ENCODE measurements around the gene AVL9.
"Not testable (repeated sequence)": the region's sequence is repeated elsewhere in the genome, so short reads cannot be mapped to it uniquely, and the experiment has no call there.

Gene AVL9

DNA sequence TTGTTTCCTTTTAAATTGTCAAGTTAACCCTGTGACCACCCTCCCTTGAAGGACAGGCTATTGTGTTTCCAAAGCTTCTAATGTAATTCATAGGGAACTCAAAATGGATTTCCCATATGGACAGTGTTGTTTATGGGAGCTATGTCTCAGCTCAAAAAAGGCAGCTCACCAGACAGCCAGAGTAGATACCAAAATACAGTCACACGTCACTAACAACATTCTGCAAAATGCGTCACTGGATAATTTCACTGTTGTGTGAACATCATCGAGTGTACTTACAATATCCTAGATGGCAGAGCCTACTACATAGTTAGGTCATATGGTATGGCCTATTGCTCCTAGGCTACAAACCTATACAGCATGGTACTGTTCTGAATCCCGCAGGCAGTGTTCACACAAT lies 97.4 kb downstream of the AVL9 start:
- no peak for DNase-seq

DNA sequence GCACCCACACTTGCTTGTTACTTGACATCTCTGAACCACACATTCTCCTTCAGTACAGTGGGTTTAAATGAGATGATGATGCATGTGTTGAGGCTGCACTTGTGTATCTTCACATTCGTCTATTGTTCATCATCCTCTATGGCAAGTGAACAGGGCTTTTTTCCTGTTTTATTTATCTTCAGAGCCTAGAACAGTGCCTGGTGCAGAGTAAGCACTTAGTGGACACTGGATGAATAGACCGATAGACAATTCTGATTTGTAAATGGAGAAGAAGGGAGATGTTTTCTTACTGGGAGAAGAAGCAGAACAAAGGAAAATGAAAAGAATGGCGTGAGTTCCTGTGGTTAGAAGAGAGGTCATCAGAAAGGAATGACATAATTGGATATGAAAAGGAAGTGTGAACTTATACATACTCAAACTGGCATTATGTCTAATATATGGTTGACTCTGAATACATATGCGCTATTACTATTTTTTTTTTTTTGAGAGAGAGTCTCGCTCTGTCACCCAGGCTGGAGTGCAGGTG lies 99.7 kb downstream of the AVL9 start:
- no peak for DNase-seq

DNA sequence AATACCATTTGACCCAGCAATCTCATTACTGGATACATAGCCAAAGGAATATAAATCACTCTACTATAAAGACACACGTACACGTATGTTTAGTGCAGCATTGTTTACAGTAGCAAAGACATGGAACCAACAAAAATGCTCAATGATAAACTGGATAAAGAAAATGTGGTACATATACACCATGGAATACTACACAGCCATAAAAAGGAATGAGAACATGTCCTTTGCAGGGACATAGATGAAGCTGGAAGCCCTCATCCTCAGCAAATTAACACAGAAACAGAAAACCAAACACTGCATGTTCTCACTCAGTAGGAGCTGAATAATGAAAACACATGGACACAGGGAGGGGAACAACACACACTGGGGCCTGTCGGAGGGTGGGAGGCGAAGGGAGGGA lies 105.9 kb downstream of the AVL9 start:
- DNase-seq = not testable (repeated sequence)

DNA sequence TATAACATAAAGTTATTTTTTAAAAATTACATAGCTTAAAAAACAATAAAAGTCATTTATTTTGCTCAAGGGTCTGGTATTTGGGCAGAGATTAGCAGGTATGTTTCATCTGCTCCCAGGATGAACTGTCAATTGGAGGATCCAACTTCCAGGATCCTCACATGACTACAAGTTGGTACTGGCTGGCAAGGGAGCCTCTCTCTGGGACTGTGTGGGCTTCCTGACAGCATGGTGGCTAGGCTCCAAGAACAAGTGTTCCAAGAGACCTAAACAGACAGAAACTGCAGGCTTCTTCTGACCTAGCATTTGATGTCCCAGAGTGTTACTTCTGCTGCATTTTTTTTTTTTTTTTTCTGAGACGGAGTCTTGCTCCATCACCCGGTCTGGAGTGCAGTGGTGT lies 107.2 kb downstream of the AVL9 start:
- DNase-seq = no peak

DNA sequence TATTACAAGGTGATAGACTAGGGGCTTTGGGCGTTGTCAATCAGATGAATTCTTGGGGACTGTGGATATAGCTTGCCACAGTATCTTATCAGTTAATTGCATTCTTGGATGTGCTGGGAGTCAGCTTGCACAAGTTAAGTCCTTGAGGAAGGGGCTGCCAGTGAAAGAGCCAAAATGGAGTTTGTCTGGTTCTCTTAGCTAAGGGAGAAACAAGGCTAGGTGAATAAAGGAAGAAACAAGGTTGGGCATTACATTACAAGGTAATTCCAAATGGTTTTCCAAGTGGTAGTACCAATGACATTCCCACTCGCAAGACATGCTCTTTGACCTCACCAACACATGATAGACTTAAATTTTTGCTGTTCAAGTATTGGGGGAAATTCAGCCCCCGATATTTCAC lies 108.2 kb downstream of the AVL9 start:
- not testable (repeated sequence) for DNase-seq

DNA sequence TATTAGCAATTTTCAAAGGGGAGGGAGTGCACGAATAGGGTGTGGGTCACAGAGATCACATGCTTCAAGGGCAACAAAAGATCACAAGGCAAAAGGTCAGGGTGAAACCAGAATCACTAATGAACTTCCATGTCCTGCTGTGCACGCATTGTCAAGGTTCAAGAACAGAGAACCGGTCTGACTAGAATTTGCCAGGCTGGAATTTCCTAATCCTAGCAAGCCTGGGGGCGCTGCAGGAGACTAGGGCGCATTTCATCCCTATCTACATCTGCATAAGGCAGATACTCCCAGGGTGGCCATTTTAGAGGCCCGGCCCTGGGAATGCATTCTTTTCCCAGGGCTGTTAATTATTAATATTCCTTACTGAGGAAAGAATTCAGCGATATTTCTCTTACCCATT lies 108.8 kb downstream of the AVL9 start:
- not testable (repeated sequence) for DNase-seq

DNA sequence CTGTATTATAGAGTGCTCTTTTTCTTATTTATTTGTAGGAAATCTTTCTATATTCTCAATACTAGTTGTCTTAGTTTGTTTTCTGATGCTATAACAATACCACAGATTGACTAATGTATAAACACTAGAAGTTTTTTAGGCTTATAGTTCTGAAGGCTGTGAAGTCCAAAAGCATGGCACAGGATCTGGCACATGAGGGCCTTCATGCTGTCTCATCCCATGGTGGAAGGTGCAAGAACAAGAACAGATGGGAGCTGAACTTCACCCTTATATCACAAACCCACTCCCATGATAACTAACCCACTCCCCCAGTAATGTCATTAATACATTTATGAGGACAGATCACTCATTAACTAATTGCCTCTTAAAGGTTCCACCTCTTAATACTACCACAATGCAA lies 109.7 kb downstream of the AVL9 start:
- no peak for DNase-seq

DNA sequence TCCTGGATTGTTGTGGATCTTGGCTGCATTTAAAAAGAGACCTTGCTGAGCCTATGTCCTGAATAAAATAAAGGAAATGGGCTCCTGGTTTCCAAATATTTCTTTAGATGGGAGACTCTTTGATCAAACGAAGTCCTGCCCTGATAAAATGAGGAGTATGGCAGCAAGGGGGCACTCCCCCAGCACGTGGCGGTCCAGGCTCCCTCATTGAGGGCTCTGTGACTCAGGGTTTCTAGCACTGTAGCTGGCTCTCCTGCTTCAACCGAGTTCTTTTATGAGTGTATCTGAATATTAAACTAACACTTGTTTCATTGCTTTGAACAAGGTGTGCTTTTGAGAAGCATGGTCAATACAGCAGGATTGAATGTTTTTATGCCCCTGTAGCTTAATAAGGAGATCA lies 114.2 kb downstream of the AVL9 start:
- no peak for DNase-seq

DNA sequence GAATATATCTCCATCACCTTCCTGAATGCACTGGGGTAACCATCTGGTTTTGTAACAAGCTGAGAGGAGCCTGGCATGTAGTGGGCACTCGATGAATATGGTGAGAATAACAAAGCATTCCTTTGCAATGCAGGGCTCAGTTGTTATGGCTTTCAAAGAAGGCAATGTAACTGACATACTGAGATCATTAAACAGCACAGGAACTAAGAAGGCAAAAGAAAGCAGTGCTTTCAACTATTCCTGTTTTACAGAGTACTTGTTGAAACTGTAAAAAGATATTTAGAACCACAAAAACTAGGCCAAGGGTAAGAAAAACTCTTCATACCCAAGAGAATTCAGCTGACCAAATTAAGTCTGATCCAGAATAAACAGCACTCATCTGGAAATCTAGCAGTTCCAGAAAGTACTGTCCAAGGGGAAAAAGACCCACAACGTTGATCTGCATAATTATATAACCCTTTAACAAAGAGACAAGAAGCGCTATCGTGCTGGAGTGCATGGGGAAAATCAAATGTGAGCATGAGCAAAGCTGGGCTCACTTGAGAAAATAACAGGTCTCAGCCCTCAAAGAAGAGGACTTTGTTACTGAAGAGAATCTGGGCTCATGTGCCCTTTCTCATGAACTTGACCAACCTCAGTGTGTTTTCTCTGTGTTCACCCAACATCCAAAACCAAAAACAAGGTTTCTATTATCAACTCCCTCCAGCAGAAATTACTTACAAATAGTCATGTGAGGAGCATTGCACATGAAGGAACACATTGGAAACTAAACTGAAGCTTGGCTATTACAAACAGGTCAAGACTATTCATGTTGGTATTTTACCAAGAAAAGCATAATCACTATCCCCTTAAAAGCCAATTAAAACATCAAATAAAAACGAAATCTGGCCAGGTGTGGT lies 116.2 kb downstream of the AVL9 start:
- no peak for DNase-seq

DNA sequence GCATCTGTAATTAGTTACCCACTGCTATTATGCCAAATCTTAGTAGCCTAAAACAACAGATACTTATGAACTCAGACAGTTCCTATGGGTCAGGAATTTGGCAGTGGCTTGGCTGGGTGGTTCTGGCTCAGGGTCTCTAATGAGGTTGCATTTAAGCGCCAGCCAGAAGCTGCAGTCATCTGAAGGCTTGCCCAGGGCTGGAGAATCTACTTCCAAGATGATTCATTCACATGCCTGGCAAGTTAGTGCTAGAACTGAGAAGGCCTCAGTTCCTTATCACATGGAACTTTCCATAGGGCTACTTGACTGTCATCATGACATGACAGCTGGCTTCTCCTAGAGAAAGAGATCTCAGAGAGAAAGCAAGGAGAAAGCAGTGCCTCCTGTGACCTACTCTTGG lies 121.3 kb downstream of the AVL9 start:
- DNase-seq = no peak

DNA sequence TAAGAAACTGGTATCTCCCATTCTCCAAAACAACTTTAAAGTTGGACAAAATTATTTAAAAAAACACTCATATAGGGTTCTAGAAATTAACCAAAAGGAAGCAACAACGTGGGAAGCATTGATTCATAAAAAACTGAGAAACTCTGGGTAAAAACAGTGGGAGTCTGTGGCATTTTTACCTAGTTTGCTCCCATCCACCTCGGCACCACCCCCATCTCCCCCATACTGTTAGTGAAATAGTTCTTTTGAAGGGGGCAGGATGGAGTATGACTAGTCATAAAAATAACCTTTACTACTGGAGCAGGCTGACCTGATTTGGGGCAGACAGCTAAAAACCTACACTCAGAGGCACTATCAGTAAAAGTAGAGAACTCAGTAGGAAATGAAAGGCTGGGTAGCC lies 123.2 kb downstream of the AVL9 start:
- no peak for DNase-seq

DNA sequence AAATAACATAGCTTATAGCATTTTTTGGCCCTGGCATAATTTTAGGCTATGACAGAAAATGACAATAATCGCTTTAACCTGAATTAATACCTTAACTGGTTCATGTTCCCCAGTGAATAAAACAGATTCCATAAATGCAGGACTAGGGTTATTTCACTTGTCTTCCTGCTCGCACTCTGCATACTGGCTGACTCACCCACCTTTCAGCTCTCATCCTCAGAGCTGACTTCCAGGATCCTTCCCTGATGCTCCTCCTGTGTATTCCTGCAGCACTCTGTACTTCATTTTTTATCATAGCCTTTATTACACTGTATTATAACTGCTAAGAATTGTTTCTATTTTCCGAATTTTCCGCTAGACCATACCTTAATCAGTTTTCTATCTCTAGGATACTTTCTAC lies 123.7 kb downstream of the AVL9 start:
- DNase-seq = no peak

DNA sequence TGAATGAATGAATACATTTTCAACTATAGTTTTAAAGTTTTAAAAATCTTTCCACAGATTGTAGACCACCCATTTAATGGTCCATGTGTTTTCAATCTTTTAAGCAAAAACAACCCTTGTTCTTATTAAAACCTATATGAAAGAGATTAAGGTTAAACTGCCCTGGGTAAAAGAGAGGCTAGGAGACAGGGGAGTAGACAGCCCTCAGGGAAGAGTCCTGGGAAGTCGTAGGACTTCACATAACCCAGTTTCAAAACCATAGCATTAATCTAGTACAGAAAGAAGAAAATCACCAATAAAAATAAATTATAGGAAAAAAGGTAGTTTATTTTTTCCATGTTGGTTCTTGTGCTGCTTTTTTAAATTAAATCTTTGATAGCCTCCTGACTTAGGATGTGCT lies 124.1 kb downstream of the AVL9 start:
- not testable (repeated sequence) for DNase-seq

DNA sequence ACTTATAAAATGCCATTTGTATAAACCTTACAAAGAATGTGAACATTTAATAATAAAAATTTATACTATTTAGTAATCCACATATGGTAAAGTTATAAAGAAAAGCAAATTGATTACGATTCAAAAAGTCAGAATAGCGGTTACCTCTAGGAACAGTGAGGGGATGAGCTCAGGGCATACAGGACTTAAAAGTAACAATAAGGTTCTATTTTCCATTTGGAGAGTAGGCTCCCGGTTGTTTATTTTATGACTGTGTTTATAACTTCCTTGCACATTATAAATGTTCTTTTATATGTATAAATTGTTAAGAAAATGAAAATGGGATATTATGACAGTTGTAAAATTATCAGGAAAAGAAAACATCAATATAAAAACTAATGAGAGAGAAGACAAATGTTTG lies 135.7 kb downstream of the AVL9 start:
- no peak for DNase-seq

DNA sequence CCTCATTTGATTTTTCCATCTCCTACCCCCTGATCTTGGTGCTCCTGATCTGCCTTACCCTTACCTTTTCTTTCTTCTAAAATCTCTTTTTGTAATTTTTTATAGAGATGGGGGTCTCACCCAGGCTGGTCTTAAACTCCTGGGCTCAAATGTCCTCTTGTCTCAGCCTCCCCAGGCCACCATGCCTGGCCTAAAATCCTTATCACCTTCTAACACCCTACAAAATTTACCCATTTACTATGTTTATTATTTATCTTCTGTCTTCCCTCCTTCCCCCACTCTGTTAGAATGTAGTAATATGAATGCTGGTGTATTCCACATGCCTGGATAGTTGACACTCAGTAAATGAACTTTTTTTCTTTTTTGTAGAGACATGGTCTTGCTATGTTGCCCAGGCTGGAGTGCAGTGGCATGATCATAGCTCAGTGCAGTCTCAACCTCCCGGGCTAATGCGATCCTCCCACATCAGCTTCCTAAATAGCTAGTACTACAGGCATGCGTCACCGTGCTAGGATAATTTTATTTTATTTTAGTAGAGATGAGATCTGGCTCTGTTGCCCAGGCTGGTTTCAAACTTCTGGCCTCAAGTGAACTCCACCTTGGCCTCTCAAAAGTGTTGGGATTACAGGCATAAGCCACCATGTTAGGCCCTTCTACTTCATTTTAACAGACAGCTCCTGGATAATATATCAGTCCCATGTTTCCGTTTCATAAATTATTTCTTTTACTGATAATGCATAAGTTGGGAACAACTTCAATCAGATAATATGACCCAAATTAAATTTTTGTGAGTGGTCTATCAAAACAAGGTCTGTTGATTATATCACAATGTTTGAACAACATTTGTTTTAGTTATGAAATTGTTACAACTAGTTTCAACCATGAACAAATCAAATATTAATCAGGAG lies 136.6 kb downstream of the AVL9 start:
- DNase-seq = not testable (repeated sequence)

DNA sequence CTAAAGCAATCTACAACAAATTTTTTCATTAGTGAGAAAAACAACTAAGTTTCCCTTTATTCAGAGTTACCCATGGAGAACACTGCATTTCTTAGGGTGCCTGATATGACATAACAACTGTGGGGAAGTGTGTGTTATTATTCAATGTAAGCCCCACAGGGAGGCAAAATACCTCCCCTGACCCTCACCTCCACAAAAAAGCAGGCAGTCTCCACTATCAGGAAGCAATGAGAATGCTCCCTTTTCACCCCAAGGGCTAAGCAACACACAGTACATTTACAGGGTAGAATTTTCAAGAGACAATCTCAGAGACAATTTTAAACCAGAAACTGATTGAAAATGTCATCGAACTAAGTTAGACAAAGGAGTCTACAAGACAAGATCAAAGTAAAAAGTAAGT lies 138.2 kb downstream of the AVL9 start:
- DNase-seq = not testable (repeated sequence)

DNA sequence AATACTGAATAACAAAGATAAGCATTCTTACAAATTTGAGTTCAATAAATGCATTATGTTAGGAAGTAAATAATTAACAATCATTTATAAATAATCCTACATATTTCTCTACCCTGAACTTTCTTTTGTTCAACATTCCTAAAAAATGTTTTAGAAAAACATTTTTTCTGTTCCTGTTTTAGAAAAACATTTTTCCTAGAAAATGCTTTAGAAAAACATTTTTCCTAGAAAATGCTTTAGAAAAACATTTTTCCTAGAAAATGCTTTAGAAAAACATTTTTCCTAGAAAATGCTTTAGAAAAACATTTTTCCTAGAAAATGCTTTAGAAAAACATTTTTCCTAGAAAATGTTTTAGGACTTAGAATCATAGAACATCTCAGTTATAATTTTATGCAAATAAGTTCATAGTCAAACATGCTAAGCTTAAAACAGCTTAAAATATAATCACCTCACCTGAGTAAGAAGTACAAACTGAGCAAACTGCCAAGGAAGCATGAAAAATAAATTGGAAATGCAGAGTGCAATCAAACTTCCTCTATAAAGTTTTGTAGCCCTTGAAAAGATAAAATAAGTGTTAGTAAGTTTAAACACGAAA lies 139.6 kb downstream of the AVL9 start:
- not testable (repeated sequence) for DNase-seq

DNA sequence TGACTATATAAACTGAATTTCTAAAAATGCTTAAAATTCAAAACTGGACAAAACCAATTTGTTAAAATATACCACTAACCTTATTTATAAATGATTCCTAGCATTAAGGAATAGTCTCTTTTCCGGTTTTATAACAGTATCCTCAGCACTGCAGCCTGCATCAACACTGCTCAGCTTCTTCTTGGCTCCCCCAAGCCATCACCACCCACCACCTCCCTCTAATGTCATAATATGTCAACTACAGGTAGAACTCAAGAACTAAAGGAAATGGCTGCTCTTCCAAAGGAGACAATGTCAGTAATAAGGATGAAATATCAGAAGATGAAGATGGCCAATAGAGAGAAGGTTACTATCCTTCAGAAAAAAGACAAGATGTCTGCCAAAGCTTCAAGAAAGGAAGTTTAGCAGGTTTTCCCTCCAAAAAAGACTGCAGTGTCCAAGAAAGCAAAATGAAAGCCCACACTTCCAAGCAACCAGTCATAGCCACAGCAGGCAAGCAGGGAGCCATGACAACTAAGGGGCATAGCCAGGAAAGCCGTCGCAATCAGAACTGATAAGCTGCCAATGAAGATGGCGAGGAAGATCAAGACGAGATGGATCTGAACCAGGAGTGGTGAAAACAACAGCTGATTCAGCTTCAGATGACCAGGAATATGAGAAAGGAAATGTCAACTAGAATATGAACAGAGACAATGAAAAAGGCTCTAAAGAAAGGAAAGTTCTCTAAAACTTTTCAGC lies 141.6 kb downstream of the AVL9 start:
- DNase-seq = not testable (repeated sequence)

DNA sequence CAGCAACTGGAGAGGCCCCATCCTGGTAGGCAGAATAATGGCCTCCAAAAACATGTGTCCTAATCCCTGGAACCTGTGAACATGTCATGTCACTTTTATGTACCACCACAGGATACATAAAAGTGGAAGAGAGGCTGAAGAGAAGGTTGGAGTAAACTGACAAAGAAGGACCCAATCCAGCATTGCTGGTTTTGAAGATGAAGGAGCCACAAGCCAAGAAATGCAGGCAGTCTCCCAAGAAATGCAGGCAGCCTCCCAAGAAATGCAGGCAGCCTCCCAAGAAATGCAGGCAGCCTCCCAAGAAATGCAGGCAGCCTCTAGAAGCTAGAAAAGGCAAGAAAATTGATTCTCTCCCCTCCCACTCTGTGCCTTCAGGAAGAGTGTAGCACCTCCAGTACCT lies 142.3 kb downstream of the AVL9 start:
- DNase-seq = not testable (repeated sequence)
